ENCODE results near the gene PNPLA3.

GRCh38 chr22:43897751-43898261, 25.8 kb upstream of the PNPLA3 start:
- TF ChIP-seq POLR2AphosphoS5 (IDR thresholded peaks at IDR 0.05; ENCODE audit: low read depth, low read length) (no peak), CTCF (IDR thresholded peaks at IDR 0.05) (no peak), REST (IDR thresholded peaks at IDR 0.05; ENCODE audit: insufficient read depth in 1 of 2, low read depth in 2 of 2, low read length in 1 of 2) (no peak)

Data from Panc1 (cell line).